ENCODE results near the gene METTL15.
"Not testable (repeated sequence)": the region's sequence is repeated elsewhere in the genome, so short reads cannot be mapped to it uniquely, and the experiment has no call there.

Gene METTL15

GRCh38 chr11:28323621-28324020 lies 215.4 kb downstream of the METTL15 start:
- no peak overlapping the region for H3K4me3 ChIP-seq (ENCODE audit: insufficient read depth, low read length, poor library complexity, severe bottlenecking)
- no peaks in the 10 kb centered on the region for H3K27me3 ChIP-seq (ENCODE audit: low read length)
- no peaks in the 10 kb centered on the region for H3F3A ChIP-seq (ENCODE audit: insufficient read depth)
- TF ChIP-seq CTCF (IDR thresholded peaks at IDR 0.05; ENCODE audit: insufficient read depth, low read length, poor library complexity, severe bottlenecking) (no peak), EZH2phosphoT487 (conservative IDR thresholded peaks at IDR 0.05; ENCODE audit: low read length) (no peak)
- H3K9ac ChIP-seq (ENCODE audit: low read length): no peak overlapping the region
- H3K9me2 ChIP-seq (replicated peaks; ENCODE audit: insufficient read depth, low read length): no peaks in the 10 kb centered on the region
- H3K9me3 ChIP-seq (ENCODE audit: insufficient read depth, low read length): no peaks in the 10 kb centered on the region
- no peak overlapping the region for H3K27ac ChIP-seq (ENCODE audit: low read depth, low read length)
- H3K36me3 ChIP-seq (ENCODE audit: low read length): no peaks in the 10 kb centered on the region
- no peaks in the 10 kb centered on the region for H4K20me1 ChIP-seq (ENCODE audit: low read depth, low read length)
- no peak overlapping the region for H3K4me2 ChIP-seq (ENCODE audit: low read depth, low read length, poor library complexity, severe bottlenecking)
- H3K79me2 ChIP-seq (ENCODE audit: insufficient read depth, low read length): no peaks in the 10 kb centered on the region
- H2AFZ ChIP-seq (ENCODE audit: low read depth, low read length, severe bottlenecking): no peak overlapping the region

GRCh38 chr11:28332393-28332792 lies 224.2 kb downstream of the METTL15 start:
- not testable (repeated sequence) for H3K79me2 ChIP-seq (ENCODE audit: insufficient read depth, low read length); H3K4me3 ChIP-seq (ENCODE audit: insufficient read depth, low read length, poor library complexity, severe bottlenecking); H3K27me3 ChIP-seq (ENCODE audit: low read length); H3K27ac ChIP-seq (ENCODE audit: low read depth, low read length); H3K36me3 ChIP-seq (ENCODE audit: low read length); H3F3A ChIP-seq (ENCODE audit: insufficient read depth); H3K4me2 ChIP-seq (ENCODE audit: low read depth, low read length, poor library complexity, severe bottlenecking); H3K9ac ChIP-seq (ENCODE audit: low read length); H3K9me3 ChIP-seq (ENCODE audit: insufficient read depth, low read length); H3K9me2 ChIP-seq (replicated peaks; ENCODE audit: insufficient read depth, low read length); H4K20me1 ChIP-seq (ENCODE audit: low read depth, low read length); H2AFZ ChIP-seq (ENCODE audit: low read depth, low read length, severe bottlenecking)

- Histone ChIP-seq H3K36me3 (ENCODE audit: low read length) (no peaks in the 10 kb centered on the region; the same call in 1 of the 2 replicates), H3K9me3 (ENCODE audit: insufficient read depth, low read length) (no peaks in the 10 kb centered on the region), H3F3A (ENCODE audit: insufficient read depth) (no peaks in the 10 kb centered on the region), H3K79me2 (ENCODE audit: insufficient read depth, low read length) (no peaks in the 10 kb centered on the region), H3K9ac (ENCODE audit: low read length) (no peak overlapping the region), H3K9me2 (replicated peaks; ENCODE audit: insufficient read depth, low read length) (no peaks in the 10 kb centered on the region), H3K27ac (ENCODE audit: low read depth, low read length) (no peak overlapping the region), H3K4me2 (ENCODE audit: low read depth, low read length, poor library complexity, severe bottlenecking) (no peak overlapping the region), H4K20me1 (ENCODE audit: low read depth, low read length) (no peaks in the 10 kb centered on the region), H3K4me3 (ENCODE audit: insufficient read depth, low read length, poor library complexity, severe bottlenecking) (no peak overlapping the region), H2AFZ (ENCODE audit: low read depth, low read length, severe bottlenecking) (no peak overlapping the region), H3K27me3 (ENCODE audit: low read length) (no peaks in the 10 kb centered on the region)
- TF ChIP-seq CTCF (IDR thresholded peaks at IDR 0.05; ENCODE audit: insufficient read depth, low read length, poor library complexity, severe bottlenecking) (no peak), EZH2phosphoT487 (conservative IDR thresholded peaks at IDR 0.05; ENCODE audit: low read length) (no peak)
Observed at GRCh38 chr11:28337701-28338100, 229.5 kb downstream of the METTL15 start.

- Histone ChIP-seq H3K9me3 (ENCODE audit: insufficient read depth, low read length) (no peaks in the 10 kb centered on the region), H3K4me3 (ENCODE audit: insufficient read depth, low read length, poor library complexity, severe bottlenecking) (no peak overlapping the region), H3K4me2 (ENCODE audit: low read depth, low read length, poor library complexity, severe bottlenecking) (no peak overlapping the region), H3K9me2 (replicated peaks; ENCODE audit: insufficient read depth, low read length) (no peaks in the 10 kb centered on the region), H4K20me1 (ENCODE audit: low read depth, low read length) (no peaks in the 10 kb centered on the region), H3F3A (ENCODE audit: insufficient read depth) (no peaks in the 10 kb centered on the region), H3K36me3 (ENCODE audit: low read length) (no peaks in the 10 kb centered on the region; the same call in 1 of the 2 replicates), H2AFZ (ENCODE audit: low read depth, low read length, severe bottlenecking) (no peak overlapping the region), H3K27ac (ENCODE audit: low read depth, low read length) (no peak overlapping the region), H3K27me3 (ENCODE audit: low read length) (no peaks in the 10 kb centered on the region), H3K79me2 (ENCODE audit: insufficient read depth, low read length) (no peaks in the 10 kb centered on the region), H3K9ac (ENCODE audit: low read length) (no peak overlapping the region)
- no peak for TF ChIP-seq EZH2phosphoT487 (conservative IDR thresholded peaks at IDR 0.05; ENCODE audit: low read length)
- no peak for TF ChIP-seq CTCF (IDR thresholded peaks at IDR 0.05; ENCODE audit: insufficient read depth, low read length, poor library complexity, severe bottlenecking)
Observed at GRCh38 chr11:28338371-28338770, 230.2 kb downstream of the METTL15 start.
